ENCODE measurements around the gene TNS3.
"Not testable (repeated sequence)": the region's sequence is repeated elsewhere in the genome, so short reads cannot be mapped to it uniquely, and the experiment has no call there.

TNS3 gene

DNA sequence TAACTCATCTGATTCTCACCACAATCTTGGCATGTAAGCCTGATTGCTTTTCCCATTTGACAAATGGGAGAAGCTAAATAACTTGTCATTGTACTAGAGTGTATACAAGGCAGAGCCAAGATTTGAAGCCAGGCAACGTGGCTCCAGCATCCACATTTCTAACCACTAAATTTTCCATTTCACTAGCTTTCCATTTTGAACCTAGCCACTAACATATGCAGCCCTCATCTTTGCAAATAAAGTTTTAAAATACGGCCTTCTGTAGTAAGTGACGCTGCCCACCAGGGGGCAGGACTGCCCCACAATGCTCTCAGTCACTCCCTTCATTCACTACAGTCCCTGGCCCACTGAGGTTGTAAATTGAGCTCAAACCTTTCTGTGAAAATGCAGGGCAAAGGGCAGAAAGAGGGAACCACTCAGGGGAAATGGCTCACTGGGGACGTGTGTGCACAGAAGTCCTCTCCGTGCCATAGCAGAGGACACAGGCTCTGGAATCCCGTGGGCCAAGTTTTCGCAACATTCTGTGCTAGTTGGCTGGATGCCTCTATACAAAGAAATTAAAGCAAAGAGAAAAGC, 315.7 kb downstream of the TNS3 start:
- peak; percentile 2 for DNase-seq

DNA sequence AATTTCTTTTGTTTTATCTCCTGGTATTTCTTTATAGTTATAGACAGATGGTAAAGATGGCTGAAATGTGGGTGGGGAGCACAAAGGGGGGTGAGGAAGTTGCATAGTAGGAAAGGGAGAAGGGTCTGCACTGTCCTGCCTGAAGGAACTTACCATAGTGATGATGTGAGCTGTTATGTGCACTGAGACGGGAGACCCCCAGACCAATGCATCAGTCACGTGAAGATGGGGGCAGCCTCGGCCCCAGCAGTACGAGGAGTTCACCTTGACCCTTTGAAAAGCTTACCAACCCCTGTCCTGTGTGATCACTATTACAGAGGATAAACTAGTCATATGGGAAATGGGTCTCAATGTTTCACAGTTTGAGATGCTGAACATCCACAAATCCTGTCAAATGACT, 316.3 kb downstream of the TNS3 start:
- DNase-seq: no peak

DNA sequence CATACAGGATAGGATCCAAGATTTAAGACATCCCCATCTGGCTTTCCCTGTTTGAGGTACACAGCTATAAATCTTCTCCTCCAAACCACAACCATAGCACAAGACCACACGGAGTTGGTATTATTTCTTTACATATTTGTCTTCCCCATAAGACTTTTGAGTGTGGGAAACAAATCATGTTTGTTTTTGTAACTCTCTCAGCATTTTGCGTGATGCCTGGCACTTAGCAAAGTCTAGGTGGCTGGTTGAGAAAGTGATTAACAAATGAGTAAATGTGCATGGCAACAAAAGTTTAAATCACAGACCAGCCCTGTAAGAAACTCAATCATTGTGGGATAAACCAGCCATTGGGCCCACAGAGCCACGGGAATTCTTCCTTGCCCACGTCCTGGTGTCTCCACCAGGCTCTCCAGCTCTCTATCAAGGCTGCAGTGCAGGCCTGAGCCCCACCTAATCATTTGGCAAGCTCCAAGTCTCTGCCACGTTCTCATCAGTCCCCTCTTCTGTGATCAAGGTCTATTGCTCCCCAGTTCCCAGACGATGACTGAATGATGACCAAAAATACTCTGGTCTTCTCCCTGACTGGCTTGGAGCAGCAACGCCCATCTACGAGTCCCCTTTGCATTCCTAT, 317.8 kb downstream of the TNS3 start:
- DNase-seq: no peak

DNA sequence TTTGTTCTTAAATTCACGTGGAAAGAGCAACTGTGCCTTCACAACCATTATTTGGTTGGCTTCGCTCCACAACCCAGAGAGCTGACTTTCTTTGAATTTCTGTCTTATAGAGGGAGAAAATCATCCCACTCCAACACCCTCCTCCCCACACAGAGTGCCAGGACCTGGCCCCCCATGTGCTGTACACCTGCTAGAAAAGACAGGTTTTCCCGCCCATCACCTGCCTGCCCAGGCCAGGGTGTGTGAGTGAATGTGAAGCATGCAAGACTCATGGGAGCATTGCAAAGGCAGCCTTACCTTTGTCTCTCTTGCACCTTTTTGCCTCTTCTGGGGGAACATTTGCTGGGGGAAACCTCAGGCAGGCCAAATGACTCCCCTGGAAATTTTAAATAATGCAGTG, 319.0 kb downstream of the TNS3 start:
- DNase-seq: no peak

DNA sequence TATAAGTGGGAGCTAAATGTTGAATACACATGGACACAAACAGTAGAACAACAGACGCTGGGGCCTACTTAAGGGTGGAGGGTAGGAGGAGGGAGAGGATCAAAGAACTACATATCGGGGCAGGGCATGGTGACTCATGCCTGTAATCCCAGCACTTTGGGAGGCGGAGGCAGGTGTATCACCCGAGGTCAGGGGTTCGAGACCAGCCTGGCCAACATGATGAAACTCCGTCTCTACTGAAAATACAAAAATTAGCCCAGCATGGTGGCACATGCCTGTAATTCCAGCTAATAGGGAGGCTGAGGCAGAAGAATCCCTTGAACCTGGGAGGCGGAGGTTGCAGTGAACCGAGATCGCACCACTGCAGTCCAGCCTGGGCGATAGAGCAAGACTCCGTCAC, 319.8 kb downstream of the TNS3 start:
- not testable (repeated sequence) for DNase-seq

DNA sequence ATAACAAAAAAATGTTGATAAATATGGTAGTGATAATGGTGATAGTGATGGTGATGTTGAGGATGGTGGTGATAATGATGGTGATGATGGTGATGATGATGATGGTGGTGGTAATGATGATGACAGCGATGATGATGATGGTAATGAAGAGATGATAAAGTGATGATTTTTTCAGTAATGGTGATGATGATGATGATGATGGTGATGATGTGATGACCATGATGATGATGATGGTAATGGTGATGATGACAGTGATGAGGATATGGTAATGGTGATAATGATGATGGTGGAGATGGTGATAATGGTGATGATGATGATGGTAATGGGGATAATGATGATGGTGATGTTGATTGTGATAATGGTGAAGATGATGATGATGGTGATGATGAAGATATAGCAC, 321.6 kb downstream of the TNS3 start:
- DNase-seq: no peak

DNA sequence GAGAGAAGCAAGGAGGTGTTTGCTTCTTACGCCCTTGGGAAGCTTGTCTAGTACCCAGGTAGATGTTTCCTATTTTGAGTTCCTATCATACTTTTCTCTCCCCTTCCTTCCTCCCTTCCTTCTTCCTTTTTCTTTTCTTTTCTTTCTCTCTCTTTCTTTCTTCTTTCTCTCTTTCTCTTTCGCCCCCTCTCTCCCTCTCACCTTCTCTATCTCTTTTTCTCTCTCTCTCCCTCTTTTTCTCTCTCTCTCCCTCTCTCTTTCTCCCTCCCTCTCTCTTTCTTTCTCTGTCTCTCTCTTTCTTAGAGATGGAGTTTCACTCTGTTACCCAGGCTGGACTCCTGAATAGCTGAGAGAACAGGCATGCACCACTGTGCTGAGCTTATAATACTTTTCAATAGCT, 322.2 kb downstream of the TNS3 start:
- no peak for DNase-seq

DNA sequence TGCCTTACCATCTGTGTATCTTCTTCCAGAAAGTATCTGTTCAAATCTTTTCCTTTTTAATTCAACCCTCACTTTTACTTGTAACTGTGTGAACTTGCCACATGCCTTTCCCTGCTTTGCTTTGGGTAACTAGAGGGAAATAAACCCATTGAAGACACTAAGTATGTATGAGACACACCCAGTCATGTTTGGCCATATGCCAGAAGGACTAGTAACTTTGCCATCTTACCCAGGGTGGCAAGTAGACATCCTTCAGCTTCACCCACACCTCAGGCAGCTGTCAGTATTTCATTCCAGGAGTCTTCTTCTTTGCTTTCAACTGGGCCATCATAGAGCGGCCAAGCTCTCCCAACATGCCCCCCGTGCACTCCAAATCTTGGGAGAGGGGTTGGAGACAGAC, 323.1 kb downstream of the TNS3 start:
- no peak for DNase-seq

DNA sequence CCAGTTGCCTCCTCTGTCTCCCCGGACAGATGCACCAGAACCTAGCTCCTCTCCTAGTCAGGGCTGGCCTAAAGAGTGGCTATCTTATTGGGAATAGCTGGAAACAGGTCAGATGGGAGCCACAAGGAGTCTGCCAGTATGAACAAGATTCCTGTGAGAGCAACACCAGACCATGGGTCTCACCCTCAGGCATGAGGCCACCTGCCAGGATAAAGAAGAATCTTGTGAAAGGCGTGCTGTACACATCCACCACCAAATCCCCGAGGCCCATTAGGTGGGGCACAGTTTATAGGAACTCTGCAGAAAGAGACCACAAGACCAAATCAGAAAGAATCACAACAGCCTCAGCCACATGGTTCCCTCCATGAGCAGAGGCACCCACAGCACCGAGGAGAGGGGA, 325.9 kb downstream of the TNS3 start:
- no peak for DNase-seq

DNA sequence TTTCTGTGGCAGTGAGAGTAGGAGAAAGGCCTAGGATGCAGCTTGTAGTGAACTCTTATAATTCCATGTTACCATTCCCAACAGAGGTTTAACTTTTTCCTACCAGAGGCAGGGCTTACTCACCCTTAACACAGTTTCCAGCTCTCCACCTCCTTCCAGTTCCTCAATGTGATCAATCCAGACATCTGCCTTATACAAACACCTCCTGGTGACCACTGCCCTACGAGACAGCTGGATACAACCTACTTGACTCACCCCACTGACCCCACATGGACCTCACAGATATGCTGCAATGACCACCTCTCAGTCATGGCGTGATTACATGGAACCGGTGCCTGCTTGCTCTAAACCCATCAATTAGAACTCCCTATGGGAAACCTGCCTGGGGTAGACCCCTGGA, 326.5 kb downstream of the TNS3 start:
- no peak for DNase-seq

DNA sequence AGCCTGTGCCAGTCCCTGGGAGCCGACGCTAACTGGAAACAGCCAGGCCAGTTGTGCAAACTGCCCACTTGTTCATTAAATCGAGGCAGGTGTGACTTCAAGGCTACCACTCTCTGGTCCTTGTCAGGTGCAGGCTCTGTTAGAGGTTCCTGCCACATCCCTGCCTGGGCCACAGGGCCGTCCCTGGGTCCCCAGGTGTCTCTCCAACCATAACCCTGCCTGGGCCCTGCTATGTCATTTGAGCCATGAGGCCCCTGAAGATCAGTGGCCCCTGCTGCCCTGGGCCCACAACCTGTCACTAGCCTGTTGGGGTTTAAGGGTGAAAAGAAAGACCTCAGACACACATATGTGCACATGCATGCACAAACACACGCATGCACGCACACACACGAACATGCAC, 326.9 kb downstream of the TNS3 start:
- no peak for DNase-seq

DNA sequence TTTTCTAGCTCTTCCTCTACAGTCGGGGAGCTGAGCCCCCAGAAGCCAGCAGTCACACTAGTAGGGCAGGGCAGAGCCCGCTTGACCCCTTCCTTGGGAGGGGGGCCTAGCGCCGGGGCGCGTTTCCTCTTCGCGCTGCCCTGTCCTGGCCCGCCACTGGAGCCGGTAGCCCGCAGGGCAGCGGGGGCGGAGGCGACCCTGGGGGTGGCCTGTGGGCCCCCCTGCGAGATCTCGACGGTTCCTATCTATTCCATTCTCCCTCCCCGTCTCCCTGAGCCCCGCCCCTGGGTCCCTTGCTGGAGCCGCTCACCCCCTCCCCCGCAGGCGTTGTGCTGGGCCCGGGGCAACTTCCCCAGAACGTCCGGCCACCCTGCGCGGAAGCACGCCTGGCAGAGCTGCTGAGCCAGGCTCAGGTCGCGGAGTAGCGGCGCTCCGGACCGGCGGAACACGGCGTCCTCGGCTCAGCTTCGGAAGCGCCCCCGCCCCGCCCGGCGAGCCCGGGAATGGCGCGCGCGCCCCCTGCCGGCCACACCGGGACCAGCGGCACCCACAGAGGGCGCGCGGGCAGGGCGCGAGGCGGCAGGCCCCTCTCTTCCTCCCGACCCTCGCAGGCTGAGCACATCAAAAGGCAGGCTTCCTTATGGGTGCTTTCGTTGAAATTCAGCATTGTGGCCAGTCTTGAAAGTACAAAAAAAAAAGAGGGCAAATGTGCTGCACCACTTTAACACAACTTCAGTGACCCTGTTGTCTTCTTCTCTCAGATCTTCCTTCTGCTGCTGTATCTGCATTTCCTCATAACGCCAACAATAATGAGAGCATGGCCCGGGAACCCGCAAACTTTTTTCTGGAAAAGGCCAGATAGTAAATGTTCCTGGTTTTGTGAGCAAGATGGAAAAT, 327.6 kb downstream of the TNS3 start:
- DNase-seq: no peak

DNA sequence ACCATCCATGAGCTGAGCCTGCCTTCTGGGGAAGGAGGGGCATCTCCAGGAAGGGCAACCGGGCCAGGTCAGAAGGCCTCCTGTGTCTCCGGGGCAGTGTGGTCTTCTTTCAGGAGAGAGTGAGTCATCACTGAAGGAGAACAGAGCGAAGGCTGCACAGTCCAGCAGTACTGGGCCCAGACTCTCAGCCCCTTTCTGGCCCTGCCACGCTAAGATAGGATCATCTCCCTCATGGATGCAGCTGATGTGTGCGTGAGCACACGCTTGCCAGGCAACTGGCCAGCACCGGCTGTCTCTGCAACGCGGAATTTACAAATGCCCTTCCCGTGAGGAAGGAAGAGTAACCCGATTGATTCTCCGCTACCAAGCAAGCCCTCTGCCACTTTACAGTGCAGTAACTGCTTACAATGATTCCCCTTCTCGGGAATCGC, 328.2 kb downstream of the TNS3 start:
- no peak for DNase-seq

DNA sequence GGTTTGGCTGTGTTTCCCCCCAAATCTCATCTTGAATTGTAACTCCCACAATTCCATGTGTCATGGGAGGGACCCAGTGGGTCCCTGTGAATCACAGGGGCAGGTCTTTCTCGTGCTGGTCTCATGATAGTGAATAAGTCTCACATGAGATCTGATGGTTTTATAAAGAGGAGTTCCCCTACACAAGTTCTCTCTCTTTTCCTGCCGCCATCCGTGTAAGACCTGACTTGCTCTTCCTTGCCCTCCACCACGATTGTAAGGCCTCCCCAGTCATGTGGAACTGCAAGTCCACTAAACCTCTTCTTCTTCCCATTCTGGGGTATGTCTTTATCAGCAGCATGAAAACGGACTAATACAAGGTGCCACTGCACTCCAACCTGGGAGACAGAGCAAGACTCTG, 329.2 kb downstream of the TNS3 start:
- DNase-seq: no peak

DNA sequence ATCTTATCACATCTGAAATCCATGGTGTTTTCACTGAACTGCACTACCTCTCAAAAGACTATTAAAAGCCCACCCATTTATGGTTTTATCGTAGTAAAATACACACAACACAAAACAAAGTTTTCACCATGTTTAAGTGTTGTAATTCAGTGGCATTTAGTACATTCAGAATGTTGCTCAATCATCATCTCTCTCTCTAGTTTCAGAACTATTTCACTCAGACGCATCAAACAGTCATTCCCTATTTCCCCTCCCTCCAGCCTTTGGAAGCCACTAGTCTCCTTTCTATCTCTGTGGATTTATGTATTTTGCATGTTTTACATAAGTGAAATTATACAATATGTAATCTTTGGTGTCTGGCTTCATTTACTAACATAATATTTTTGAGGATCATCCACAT, 332.6 kb downstream of the TNS3 start:
- no peak for DNase-seq

DNA sequence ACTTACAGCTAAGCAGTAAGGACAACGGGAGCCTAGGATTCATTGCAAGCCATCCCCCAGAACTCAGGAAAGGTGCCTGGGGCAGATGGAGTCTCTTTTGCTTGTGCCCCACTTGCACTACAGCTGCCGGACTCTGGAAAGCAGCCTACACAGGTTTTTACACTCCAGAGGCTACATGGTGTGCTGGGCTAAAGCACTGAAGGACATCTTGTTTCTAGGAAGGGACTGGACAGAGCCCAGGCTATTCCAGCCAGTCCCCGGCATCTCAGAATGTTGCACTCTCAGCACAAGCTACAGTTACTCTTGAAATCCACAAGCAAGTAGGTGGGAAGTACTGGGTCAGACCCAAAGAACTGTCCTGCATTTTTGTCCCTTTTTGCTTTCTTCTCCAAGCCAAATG, 333.1 kb downstream of the TNS3 start:
- no peak for DNase-seq

DNA sequence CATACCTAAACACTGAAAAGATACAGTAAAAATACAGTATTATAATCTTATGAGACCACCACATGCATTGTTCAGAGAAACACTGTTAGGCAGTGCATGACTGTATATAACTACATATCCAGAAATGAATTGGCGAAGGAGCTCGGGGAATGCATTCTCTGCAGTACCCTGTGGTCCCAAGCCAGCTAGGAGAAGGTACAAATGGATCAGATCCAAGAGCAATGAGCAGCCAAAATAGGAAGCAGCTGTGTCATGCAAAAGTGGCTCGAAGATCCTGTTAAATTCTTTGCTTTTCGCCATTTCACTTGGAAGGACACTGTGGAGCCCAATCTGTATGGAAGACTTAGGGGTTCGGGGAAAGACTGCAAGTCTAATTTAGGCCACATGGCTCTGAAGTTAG, 334.8 kb downstream of the TNS3 start:
- DNase-seq: no peak

DNA sequence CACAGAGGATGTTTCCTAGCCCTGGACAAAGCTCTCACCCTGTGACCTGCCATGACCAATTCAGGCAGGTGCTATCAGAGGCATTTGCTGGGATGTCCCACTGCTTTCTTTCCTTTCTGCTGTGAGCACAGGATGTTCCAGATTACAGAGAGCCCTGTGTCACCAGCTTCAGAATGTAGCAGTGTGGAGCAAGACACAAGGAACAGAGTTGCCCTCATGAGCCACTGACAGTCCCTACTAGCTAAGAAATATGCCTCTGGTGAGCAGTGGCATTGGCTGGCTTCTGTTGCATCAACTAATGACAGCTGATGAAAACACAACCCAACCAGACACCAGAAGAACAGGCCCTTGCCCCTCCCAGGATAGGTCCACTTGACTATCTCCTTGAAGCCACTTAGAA, 337.2 kb downstream of the TNS3 start:
- DNase-seq: no peak

DNA sequence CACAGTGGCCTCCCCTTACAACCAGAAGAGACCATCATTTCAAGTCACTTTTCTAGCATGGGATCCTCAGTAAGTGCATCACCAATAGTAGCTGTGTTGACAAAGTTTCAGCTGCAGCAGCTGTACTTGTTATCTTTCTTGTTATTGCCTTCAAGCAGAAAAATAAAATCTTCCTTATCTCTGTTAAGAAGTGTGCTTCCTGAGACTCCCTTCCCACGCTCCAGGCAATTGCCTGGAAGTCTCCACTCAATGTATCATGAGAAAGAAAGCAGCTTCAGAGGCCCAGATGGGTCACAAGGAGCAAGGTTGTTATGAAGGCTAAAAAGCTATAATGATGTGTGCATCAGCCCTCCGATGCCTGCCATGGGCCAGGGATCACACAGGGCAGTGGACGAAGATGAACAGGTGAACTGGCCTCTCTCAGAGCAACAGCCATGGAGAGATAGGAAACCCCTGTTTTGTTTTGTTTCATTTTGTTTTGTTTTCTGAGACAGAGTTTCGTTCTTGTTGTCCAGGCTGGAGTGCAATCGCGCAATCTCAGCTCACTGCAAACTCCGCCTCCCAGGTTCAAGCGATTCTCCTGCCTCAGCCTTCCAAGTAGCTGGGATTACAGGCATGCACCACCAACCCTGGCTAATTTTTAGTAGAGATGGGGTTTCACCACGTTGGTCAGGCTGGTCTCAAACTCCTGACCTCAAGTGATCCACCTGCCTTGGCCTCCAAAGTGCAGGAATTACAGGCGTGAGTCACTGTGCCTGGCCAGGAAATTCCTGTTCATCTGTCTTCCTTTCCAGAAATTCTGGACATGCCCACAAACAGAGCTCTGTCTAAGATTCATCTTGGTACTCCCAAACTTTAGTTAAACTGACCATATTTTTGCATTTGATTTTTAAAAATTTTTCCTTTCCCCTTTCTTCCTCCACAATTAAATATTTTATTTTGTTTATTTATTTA, 340.5 kb downstream of the TNS3 start:
- no peak for DNase-seq

DNA sequence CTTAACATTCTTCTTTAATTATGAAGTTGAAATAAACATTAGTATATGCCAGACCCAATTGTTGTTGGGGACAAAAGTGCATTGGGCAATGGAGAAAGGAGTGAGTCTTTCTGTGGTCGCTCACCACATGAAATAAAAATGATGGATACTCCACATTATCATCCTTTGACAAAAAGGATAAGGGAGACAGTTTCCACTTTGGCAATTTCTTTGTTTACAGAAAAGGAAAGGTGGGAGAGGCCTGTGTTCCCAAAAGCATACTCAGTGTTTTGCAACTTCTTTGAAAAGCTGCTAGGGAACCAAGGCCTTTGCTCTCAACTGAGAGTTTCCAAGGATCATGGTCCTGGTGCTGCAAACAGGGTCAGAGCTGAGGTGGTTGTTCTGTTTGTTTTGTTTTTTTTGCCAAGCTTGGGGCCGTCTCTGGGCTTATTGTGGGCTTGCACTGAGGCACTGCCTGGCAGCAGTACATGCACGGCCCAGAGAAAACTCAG, 341.9 kb downstream of the TNS3 start:
- DNase-seq: no peak

DNA sequence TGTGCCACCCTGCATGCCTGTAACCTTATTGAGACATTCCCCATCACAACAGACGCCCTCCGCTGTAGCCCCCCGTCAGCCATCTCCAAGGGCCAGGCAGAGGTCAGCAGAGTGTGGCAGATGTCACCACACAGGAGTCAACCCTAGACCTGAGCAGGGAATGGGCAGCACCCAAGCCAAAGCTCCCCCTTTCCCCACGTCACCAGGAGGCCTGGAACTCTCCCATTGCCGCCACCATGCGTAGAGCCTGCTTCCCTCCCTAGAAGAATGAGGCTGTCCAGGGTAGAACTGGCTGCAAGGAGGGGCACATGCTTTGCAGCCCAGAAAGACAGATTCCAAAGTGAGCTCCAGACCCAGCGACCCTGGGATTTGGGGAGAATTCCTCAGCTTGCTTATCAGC, 342.9 kb downstream of the TNS3 start:
- no peak for DNase-seq

DNA sequence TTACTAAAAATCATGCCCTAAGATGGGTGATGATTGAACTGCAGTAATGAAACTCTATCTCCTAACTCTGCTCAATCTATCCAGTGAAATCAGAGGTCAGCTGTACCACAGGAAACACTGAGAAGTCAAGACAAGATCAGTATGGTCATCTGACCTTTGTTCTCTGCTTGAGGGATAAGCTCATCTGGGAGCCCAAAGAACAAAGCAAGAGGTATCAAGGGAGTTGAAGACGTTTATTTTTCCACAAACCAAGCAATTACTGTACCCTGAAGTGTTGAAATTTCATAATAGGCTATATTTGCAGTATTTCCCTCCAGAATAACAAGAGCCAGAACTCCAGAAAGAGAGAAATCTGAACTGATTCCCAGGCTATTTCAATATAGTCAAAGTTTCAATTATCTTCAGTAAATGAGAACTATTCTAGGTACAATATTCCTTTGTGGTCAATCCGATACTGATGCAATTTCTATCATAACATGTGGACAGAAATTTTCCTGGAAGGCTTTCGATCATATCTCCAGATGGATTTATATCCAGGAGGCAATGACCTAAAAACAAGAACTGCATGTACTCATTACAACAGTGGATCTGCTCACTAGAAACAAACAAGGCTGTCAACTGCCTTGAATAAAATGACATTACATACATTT, 345.3 kb downstream of the TNS3 start:
- no peak for DNase-seq
